Stromal cell of bone marrow (primary cell): Measurements from ENCODE around the gene PGBD5.

ENCODE experiments used
- DNase-seq: peaks from one replicate; pipeline ENCODE4 v3.0.0-alpha.2; 2012; ENCODE audit warnings: low read depth

Gene PGBD5

DNA sequence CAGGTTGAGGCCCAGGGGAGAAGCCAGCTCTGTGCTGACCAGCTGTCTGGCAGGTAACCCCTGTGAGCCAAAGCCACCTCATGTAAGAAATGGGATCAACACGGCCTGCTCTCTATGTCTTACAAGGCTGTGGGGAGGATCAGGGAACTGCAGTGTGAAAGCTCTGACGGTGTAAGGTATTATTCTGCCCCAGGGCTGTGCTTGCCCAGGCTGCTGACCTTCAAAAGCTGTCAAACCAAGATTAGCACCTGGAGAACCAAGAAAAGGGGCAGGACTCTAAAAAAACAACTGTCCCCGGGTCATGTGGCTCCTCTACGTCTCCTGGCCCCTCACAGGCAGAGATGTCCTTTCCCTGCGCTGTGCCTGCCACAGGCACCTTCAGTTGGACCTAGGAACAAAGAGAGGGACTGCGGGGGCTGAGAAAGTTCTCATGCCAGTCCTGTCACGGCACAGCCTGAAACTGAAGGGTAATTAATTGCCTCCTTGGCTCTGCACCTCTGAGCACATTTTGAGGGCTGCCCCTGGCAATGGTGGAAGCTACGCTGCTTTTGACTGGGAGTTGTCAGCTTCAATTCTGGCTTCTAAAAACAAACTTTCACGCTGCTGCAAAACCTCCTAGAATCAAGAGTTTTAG is 77.6 kb downstream of the PGBD5 start:
- DNase-seq = no peak

GRCh38 chr1:230347896-230348295 is 78.2 kb downstream of the PGBD5 start:
- no peak for DNase-seq

DNA sequence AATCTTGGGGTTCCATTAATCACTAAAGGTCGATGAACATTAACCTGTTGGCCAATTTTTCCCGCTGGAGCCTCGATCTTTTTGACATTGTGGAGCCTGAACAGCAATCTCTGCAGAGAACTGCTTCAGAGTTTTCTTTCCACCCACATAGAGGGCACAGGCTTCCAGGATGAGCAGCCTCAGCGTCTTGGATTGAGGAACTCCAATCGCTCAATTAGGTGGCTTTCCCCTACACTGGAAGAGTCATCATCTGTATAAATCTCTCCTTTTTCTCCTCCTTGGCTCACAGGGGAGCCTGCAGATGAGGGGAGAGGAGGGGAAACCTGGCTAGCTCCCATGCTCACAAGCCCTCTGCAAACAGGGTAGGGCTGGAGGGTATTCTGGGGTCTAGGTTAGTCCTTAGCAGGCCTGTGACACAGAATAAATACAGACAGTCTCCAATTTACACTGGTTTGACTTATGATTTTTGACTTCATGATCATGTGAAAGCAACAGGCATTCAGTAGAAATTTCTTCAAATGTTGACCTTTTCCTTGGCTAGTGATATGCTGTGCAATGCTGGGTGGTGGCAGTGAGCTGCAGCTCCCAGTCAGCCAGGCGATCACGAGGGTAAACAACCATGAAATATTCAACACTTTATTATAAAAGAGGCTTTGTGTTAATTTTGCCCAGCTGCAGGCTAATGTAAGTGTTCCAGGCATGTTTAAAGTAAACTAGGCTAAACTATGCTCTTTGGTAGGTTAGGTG is 80.8 kb downstream of the PGBD5 start:
- no peak for DNase-seq

DNA sequence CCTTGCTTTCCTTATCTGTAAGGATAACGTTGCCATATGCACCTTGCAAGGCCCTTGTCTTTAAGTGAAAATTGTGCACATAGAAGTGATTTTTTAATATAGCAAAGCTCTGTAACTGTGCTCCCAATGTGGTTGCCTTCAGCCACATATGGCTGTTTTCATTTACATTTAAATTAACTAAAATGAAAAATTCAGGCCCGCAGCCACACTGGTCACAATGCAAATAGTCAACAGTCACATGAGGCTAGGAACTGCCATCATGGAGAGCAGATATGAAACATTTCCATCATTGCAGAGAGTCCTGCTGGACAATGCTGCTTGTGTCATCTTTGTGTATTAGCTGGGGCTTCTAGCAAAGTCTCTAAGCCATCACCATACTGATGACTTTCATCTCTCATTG is 83.4 kb downstream of the PGBD5 start:
- DNase-seq = no peak

DNA sequence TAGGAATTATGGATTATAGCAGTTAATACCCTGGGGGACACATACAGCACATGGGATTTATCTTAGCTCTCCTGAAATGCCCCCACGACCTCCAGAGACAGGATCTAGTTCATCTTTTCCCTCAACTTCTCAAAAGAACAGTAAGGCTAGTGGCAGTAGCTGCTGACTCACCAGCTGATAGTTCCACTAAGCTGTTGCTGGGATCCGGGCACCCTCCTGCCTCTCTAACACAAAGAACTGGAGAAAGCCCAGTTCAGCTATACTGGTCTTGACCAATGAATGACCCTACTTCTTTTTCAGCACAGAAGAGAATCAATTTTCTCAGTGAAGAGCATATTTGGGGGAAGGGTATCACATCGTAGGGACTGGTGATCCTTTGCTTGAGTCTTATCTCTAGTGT is 84.1 kb downstream of the PGBD5 start:
- DNase-seq = no peak

DNA sequence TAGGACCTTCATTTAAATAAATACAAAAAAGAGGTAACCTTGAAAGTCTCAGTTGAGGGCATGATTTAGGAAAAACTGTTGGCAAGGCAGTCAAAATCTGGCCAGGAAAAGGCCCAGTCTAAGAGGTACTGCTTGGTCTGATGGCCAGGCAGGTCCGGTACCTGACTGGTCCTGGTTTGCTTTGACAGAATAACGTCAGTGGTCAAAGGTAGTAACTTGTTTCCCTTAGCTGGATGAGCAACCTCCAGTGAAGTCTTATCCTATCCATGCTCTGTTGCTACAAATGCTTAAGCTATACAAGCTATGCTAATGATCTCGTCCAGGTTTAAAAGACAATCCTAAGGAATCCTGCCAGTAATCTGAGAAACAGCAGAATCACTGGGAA is 85.0 kb downstream of the PGBD5 start:
- DNase-seq = no peak

GRCh38 chr1:230340526-230341161 is 85.5 kb downstream of the PGBD5 start:
- no peak for DNase-seq

GRCh38 chr1:230339033-230339432 is 87.1 kb downstream of the PGBD5 start:
- no peak for DNase-seq

DNA sequence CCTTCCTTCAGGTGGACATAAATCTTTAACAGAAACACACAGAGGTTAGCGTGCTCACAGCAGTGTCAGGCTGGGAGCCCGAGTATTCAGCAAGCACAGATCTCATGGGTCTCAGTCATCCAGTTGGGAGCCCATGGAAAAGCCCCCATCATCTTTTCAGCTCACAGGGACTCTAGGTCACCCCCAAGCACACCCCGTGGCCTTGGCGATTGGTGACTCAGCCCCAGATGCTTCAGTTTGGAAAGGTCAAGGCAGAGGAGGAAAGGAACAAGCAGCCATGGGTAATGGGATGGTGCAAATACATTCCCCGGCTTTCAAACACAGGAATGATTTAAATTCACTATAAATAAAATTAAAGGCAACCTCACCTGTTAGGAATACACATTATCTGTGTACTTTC is 88.9 kb downstream of the PGBD5 start:
- no peak for DNase-seq

DNA sequence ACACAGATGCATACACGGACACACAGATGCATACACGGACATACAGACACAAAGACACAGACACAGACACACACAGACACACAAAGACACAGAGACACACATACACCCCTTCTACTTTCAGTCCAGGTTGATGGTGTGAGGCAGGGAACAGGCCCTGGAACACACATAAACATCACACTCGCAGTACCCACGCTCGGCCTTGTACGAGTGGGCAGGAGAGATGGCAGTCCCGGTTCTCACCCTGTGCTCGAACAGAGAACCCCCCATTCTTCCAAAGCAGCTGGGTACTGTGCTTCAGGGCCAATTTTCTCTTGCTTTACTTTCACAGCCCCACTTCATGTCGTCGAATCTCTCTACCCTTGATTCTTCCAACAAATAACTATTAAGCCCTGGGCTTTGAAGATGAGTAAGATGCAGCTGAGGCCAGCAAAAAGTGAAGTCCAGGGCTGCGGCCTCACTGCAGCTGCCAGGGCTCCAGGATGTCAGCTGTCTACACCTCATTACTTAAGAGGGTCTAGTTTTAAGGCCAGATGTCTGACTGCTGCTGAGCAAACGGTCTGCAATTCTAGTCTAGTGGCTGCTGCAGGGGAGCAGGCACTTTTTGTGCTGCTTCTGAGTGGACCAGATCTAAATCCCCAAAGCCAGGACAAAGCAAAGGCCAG is 90.1 kb downstream of the PGBD5 start:
- no peak for DNase-seq

- no peak for DNase-seq
Observed at GRCh38 chr1:230334447-230334837, 91.7 kb downstream of the PGBD5 start.

GRCh38 chr1:230333590-230334446 is 92.3 kb downstream of the PGBD5 start:
- DNase-seq = no peak

GRCh38 chr1:230332575-230333066 is 93.5 kb downstream of the PGBD5 start:
- no peak for DNase-seq

GRCh38 chr1:230332061-230332460 is 94.1 kb downstream of the PGBD5 start:
- DNase-seq = no peak

DNA sequence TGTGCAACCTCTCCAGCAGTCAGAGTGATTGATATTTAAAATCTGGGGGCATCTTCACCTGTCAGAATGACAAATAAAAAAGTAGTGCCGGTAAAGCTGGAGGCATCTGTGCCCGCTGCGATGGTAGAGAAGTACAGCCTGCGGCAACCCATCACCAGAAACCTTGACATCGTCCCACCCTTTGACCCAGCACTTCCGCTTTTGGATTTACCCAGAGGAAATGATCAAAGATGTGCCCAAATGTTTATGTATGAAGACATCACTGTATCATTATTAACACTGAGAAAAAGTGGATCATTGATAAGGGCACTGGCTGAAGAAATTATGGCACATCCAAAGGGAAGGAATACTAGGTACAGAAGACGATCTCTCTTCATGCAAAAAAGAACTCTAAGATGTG is 96.0 kb downstream of the PGBD5 start:
- no peak for DNase-seq

- DNase-seq = no peak
Observed at GRCh38 chr1:230328342-230329015, 97.7 kb downstream of the PGBD5 start.

- no peak for DNase-seq
Observed at GRCh38 chr1:230327892-230328284, 98.2 kb downstream of the PGBD5 start.

DNA sequence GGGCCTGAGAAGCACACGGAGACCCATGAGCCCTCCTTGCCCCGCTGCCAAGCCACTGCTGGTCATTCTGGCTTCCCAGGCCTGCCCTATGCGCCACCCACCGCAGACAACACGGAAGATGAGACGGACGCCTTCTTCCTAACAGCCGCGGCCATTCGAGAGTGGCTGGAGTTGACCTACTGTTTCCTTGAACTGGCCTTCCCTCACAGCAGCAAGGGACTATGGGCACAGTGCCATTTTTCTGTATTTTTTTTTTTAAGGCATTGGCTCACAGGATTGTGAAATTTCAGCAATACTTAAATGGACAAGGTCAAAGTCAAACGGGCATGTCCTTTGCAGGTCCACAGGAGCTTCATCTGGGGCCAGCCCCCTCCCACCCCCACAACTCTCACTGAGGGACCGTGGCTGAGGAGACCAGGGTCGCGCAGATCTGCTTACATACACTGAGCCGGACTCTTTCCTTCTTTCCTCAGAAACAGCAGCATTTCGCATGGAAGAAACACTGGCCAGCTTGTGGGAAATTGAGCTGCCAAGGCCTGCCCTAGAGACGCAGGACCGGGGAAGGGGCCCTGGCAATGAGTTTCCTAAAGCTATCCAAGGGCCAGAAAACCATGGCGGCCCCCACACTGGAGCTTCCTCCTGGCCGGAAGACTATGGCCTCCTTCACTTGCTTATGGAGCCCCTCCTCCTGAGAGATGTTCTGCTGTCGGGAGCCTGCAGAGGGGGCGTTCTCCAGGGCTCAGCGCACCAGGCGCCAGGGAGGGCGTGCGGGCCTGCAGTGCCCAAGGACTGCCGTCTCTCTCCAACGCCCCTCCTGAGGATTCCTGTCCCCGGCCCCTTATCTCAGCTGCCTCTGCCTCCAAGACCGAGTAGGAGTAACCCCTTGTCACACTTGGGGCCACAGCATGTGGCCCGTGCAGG is 98.9 kb downstream of the PGBD5 start:
- no peak for DNase-seq

DNA sequence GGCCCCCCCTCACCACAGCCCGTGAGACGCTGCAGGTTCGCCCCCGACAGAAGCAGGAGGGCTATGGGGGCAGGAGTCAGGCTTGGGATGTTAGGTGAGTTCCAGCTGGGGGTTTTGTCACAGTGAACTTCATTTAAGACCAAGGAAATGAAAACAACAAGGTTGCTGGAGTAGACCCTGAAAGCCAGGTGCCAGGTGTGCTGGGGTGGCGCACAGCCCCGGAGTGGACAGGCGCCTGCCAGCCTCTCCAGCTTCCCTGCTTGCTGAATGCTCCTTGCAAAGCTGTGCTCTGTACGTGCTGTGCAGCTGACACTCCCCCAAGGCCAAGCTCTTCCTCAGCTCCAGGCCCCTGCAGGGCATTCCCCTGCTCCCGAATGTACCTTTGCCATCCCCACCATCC is 102.4 kb downstream of the PGBD5 start:
- DNase-seq = no peak

- DNase-seq = no peak
Observed at GRCh38 chr1:230322967-230323547, 103.1 kb downstream of the PGBD5 start.
